Rectal smooth muscle tissue (tissue), 1 donor: ENCODE data around the gene UBAP2.

Source experiments
- H3K27ac ChIP-seq: one replicate; pipeline ENCODE4 v1.7.0; 2013; ENCODE audit warnings: low read depth, low read length, inconsistent platforms
- H3K27me3 ChIP-seq: one replicate; pipeline ENCODE4 v1.7.0; 2013; ENCODE audit warnings: low read length; ENCODE audit not compliant: control insufficient read depth, insufficient read depth
- H3K36me3 ChIP-seq: one replicate; pipeline ENCODE4 v1.7.0; 2013; ENCODE audit warnings: low read length; ENCODE audit not compliant: control insufficient read depth, insufficient read depth
- H3K4me1 ChIP-seq: one replicate; pipeline ENCODE4 v1.7.0; 2013; ENCODE audit warnings: low read length; ENCODE audit not compliant: control insufficient read depth, insufficient read depth
- H3K4me3 ChIP-seq: one replicate; pipeline ENCODE4 v1.7.0; 2013; ENCODE audit warnings: low read length
- H3K9ac ChIP-seq: one replicate; pipeline ENCODE4 v1.7.0; 2013; ENCODE audit warnings: low read length

The UBAP2 gene

DNA sequence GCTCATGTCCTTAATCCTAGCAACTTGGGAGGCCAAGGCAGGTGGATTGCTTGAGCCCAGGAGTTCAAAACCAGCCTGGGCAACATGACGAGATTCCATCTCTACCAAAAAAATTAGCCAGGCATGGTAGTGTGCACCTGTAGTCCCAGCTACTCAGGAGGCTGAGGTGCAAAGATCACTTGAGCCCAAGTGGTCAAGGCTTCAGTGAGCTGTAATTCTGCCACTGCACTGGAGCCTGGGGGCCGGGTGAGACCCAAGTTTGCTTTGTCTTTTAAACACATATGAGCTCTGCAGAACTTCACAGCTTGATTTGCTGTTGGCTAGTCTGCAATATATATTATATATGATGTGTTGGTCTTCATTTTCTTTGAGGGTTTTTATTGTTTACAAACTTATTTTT is 141.9 kb downstream of the UBAP2 start:
- Histone ChIP-seq H3K4me1 (no peaks in the 10 kb centered on the region), H3K27ac (no peak overlapping the region), H3K9ac (no peak overlapping the region), H3K27me3 (no peaks in the 10 kb centered on the region), H3K4me3 (no peak overlapping the region), H3K36me3 (peaks cover 10% of the 10 kb centered on the region)

DNA sequence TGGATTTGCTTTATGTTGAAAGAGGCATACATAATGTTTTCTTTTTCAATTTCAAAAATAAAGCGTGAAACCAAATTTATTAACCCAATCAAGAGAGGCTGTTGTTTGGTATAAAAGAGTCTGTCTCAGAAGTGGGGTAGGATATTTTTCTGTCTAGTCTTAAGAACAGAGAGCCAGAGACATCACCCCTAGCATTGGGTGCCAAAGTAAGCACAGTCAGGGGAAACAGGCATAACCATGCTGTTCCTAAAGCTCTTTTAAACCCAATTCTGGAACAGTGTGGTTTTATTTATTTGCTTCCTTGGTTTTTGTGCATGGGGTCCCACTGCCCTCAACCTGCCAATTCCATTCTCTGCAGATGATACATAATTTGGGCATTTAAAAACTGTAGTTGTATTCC is 143.6 kb downstream of the UBAP2 start:
- H3K4me1 ChIP-seq: no peaks in the 10 kb centered on the region
- H3K36me3 ChIP-seq: peaks cover 14% of the 10 kb centered on the region
- H3K9ac ChIP-seq: no peak overlapping the region
- H3K27ac ChIP-seq: no peak overlapping the region
- H3K4me3 ChIP-seq: no peak overlapping the region
- no peaks in the 10 kb centered on the region for H3K27me3 ChIP-seq

DNA sequence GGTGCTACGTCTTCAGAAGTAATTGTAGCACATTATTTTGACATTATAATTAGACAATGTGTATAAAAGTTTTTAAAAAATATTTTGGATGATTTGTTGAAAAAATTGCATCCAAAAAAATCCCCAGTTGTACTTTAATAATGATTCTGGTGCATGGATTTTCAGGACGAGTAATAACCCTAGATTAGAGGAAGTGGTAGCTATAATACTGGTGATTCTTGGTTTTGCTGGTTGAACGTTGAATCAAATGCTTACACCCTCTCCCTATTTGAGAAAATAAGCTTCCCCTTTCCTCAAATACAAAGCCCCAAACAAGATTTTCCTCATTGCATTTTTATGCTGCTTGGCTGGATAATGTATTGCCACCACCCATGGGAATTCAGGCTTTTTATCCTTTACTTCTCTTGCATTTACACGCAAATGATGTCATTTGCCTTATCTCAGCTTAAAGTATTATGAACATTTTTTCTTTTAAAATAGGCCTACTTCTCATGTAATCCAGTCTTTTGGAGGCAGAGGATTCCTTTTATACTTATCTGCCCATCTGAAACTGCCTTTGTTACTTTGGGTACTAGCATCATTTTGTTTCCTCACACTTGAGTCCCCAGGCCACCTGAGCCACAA is 145.4 kb downstream of the UBAP2 start:
- H3K36me3 ChIP-seq: peaks cover 14% of the 10 kb centered on the region
- H3K27ac ChIP-seq: no peak overlapping the region
- no peaks in the 10 kb centered on the region for H3K27me3 ChIP-seq
- H3K9ac ChIP-seq: no peak overlapping the region
- no peaks in the 10 kb centered on the region for H3K4me1 ChIP-seq
- no peak overlapping the region for H3K4me3 ChIP-seq

GRCh38 chr9:33894316-33894715 is 154.4 kb downstream of the UBAP2 start:
- Histone ChIP-seq H3K27me3 (no peaks in the 10 kb centered on the region), H3K9ac (no peak overlapping the region), H3K36me3 (no peaks in the 10 kb centered on the region), H3K27ac (no peak overlapping the region), H3K4me3 (no peak overlapping the region), H3K4me1 (no peaks in the 10 kb centered on the region)

GRCh38 chr9:33893861-33894260 is 154.8 kb downstream of the UBAP2 start:
- Histone ChIP-seq H3K36me3 (no peaks in the 10 kb centered on the region), H3K9ac (no peak overlapping the region)

GRCh38 chr9:33885948-33886347 is 162.7 kb downstream of the UBAP2 start:
- H3K27ac ChIP-seq: no peak overlapping the region
- H3K27me3 ChIP-seq: no peaks in the 10 kb centered on the region
- H3K36me3 ChIP-seq: no peaks in the 10 kb centered on the region
- no peak overlapping the region for H3K4me3 ChIP-seq
- H3K4me1 ChIP-seq: peaks cover 7% of the 10 kb centered on the region
- H3K9ac ChIP-seq: no peak overlapping the region

More at GRCh38 chr9:33893861-33894260, 154.8 kb downstream of the UBAP2 start:
- Histone ChIP-seq H3K4me3 (no peak overlapping the region), H3K27ac (no peak overlapping the region), H3K27me3 (no peaks in the 10 kb centered on the region), H3K4me1 (no peaks in the 10 kb centered on the region)

GRCh38 chr9:33884856-33885701 is 163.6 kb downstream of the UBAP2 start:
- H3K27me3 ChIP-seq: no peaks in the 10 kb centered on the region
- H3K27ac ChIP-seq: no peak overlapping the region
- no peak overlapping the region for H3K9ac ChIP-seq
- no peaks in the 10 kb centered on the region for H3K36me3 ChIP-seq
- peaks cover 7% of the 10 kb centered on the region for H3K4me1 ChIP-seq
- H3K4me3 ChIP-seq: no peak overlapping the region

- Histone ChIP-seq H3K36me3 (no peaks in the 10 kb centered on the region), H3K9ac (no peak overlapping the region), H3K27ac (no peak overlapping the region), H3K4me1 (peaks cover 7% of the 10 kb centered on the region), H3K27me3 (no peaks in the 10 kb centered on the region), H3K4me3 (no peak overlapping the region)
Observed at GRCh38 chr9:33881635-33882034, 167.1 kb downstream of the UBAP2 start.

- H3K36me3 ChIP-seq: no peaks in the 10 kb centered on the region
- peaks cover 1% of the 10 kb centered on the region for H3K4me1 ChIP-seq
- H3K9ac ChIP-seq: no peak overlapping the region
- no peak overlapping the region for H3K27ac ChIP-seq
- H3K27me3 ChIP-seq: no peaks in the 10 kb centered on the region
- H3K4me3 ChIP-seq: no peak overlapping the region
Observed at GRCh38 chr9:33880211-33881089, 168.2 kb downstream of the UBAP2 start.

- no peaks in the 10 kb centered on the region for H3K4me1 ChIP-seq
- no peaks in the 10 kb centered on the region for H3K36me3 ChIP-seq
Observed at GRCh38 chr9:33878691-33879366, 169.9 kb downstream of the UBAP2 start.

DNA sequence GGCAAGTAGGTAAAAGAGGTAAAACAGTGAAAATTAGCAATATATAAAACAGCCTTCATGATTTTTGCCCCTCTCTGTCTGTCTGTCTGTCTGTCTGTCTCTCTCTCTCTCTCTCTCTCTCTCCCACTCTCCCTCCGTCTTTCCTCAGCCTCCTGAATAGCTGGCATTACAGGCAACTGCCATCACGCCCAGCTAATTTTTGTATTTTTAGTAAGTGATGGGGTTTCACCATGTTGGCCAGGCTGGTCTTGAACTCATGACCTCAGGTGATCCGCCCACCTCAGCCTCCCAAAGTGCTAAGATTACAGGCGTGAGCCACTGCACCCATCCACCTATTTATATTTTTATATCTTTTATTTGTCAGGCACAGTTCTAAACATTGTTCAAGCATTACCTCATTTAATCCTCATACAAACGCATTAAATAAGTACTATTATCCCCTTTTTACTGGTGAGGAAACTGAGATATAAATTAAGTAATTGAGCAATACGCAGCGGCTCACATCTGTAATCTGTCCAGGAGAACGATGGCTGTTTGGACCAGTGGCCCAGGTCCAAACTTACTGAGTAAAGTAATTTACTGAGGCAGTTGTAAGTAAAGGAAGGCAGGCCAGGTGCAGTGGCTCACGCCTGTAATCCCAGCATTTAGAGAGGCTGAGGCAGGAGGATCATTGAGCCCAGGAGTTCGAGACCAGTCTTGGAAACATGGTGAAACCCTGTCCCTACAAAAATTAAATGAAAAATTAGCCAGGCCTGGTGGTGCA is 170.8 kb downstream of the UBAP2 start:
- H3K27ac ChIP-seq: no peak overlapping the region
- H3K27me3 ChIP-seq: no peaks in the 10 kb centered on the region
- H3K36me3 ChIP-seq: no peaks in the 10 kb centered on the region
- no peaks in the 10 kb centered on the region for H3K4me1 ChIP-seq
- no peak overlapping the region for H3K4me3 ChIP-seq
- no peak overlapping the region for H3K9ac ChIP-seq

More at GRCh38 chr9:33878691-33879366, 169.9 kb downstream of the UBAP2 start:
- H3K4me3 ChIP-seq: no peak overlapping the region
- H3K27me3 ChIP-seq: no peaks in the 10 kb centered on the region
- H3K9ac ChIP-seq: no peak overlapping the region
- no peak overlapping the region for H3K27ac ChIP-seq
